ENCODE results near the gene SBNO1. TPM values are rescaled to one million over a fixed set of nuclear protein-coding genes. Genes with fewer than 3 reads are reported as not detected.

Gene SBNO1
- polyA plus RNA-seq, 3 donors = 5.6 to 16.9 (median 11.4) TPM

- no peak for TF ChIP-seq CTCF (IDR thresholded peaks at IDR 0.05)
- H3K27ac ChIP-seq (ENCODE audit: low read depth in 1 of 2, low read length in 2 of 2) = peak overlapping the region in 1 of 2 donors; percentile 65
- peaks cover 0 to 6% (median 0%) of the 10 kb centered on the region in 3 donors for H3K27me3 Mint-ChIP-seq (ENCODE audit: low read depth in 3 of 3)
- H3K4me3 Mint-ChIP-seq = peak overlapping the region in 1 of 2 donors; percentile 91
- peaks cover 80% of the 10 kb centered on the region for H3K79me2 ChIP-seq (ENCODE audit: insufficient read depth, low read length)
- no peaks in the 10 kb centered on the region for H3K9me3 ChIP-seq (replicated peaks in 1 of 2; ENCODE audit: control insufficient read depth in 1 of 2, insufficient read depth in 1 of 2, low read length in 2 of 2)
- H3K4me1 ChIP-seq (ENCODE audit: control insufficient read depth in 1 of 2, insufficient read depth in 2 of 2, low read length in 2 of 2) = peaks cover 42 to 50% of the 10 kb centered on the region in 2 donors
- peak overlapping the region in 5 of 7 donors; percentile 42 to 87 (median 79) for H3K27ac Mint-ChIP-seq
- WGBS (ENCODE audit: insufficient coverage) = 80% methylated on average over 4 of the region's 8 CpGs
- intact Hi-C loops (cut with micrococcal nuclease) = loop anchor here in 1 of 2 donors (5.0 kb wide), 1 partner anchor 39 kb away; no protein-coding TSS in a partner anchor
- peaks cover 31 to 38% of the 10 kb centered on the region in 2 donors for H3K36me3 Mint-ChIP-seq
- H3K4me3 ChIP-seq (replicated peaks in 1 of 3; ENCODE audit: low read depth in 2 of 3, low read length in 3 of 3) = peak overlapping the region in 1 of 3 experiments; percentile 78
- no peaks in the 10 kb centered on the region for H3K9me3 Mint-ChIP-seq
- no peak overlapping the region for H2AFZ ChIP-seq (ENCODE audit: insufficient read depth, low read depth, low read length, poor library complexity, severe bottlenecking)
- peak overlapping the region; percentile 91 for H3K4me2 ChIP-seq (replicated peaks; ENCODE audit: extremely low read depth, low read length, poor library complexity, severe bottlenecking)
- no peaks in the 10 kb centered on the region for H3K27me3 ChIP-seq (ENCODE audit: control insufficient read depth in 2 of 2, insufficient read depth in 2 of 2, low read length in 2 of 2)
- peaks cover 28 to 41% of the 10 kb centered on the region in 2 donors for H3K36me3 ChIP-seq (replicated peaks in 1 of 2; ENCODE audit: control insufficient read depth in 1 of 2, insufficient read depth in 2 of 2, low read length in 2 of 2)
- H3K9ac ChIP-seq (ENCODE audit: insufficient read depth, low read length, poor library complexity, severe bottlenecking) = no peak overlapping the region
- H3K4me1 Mint-ChIP-seq = peaks cover 47% of the 10 kb centered on the region
- H4K20me1 ChIP-seq (ENCODE audit: insufficient read depth, low read length) = peaks cover 55% of the 10 kb centered on the region
- no peak for DNase-seq
Observed at GRCh38 chr12:123391546-123392343, 27.1 kb upstream of the SBNO1 start.

GRCh38 chr12:123390498-123391426 is 26.1 kb upstream of the SBNO1 start:
- H3K4me1 ChIP-seq (ENCODE audit: control insufficient read depth in 1 of 2, insufficient read depth in 2 of 2, low read length in 2 of 2) = peaks cover 42 to 50% of the 10 kb centered on the region in 2 donors
- Mint-ChIP-seq H3K27me3 (ENCODE audit: low read depth in 3 of 3) (peaks cover 0 to 6% (median 0%) of the 10 kb centered on the region in 3 donors), H3K9me3 (no peaks in the 10 kb centered on the region), H3K27ac (peak overlapping the region; percentile 79 to 89 (median 87)), H3K4me1 (peaks cover 48% of the 10 kb centered on the region), H3K4me3 (peak overlapping the region; percentile 91 to 93), H3K36me3 (peaks cover 21 to 28% of the 10 kb centered on the region in 2 donors)
- peaks cover 48% of the 10 kb centered on the region for H4K20me1 ChIP-seq (ENCODE audit: insufficient read depth, low read length)
- H2AFZ ChIP-seq (ENCODE audit: insufficient read depth, low read depth, low read length, poor library complexity, severe bottlenecking) = no peak overlapping the region
- DNase-seq = peak; percentile 48 to 65 (median 57)
- H3K4me3 ChIP-seq (replicated peaks in 1 of 3; ENCODE audit: low read depth in 2 of 3, low read length in 3 of 3) = peak overlapping the region in 2 of 3 experiments; percentile 2 to 78
- peaks cover 80% of the 10 kb centered on the region for H3K79me2 ChIP-seq (ENCODE audit: insufficient read depth, low read length)
- 25% methylated on average over 17 of the region's 23 CpGs for WGBS (ENCODE audit: insufficient coverage)
- no peaks in the 10 kb centered on the region for H3K27me3 ChIP-seq (ENCODE audit: control insufficient read depth in 2 of 2, insufficient read depth in 2 of 2, low read length in 2 of 2)
- H3K9ac ChIP-seq (ENCODE audit: insufficient read depth, low read length, poor library complexity, severe bottlenecking) = no peak overlapping the region
- intact Hi-C loops (cut with micrococcal nuclease) = loop anchor here in 1 of 2 donors (5.0 kb wide), 1 partner anchor 38 kb away; no protein-coding TSS in a partner anchor
- H3K36me3 ChIP-seq (replicated peaks in 1 of 2; ENCODE audit: control insufficient read depth in 1 of 2, insufficient read depth in 2 of 2, low read length in 2 of 2) = peaks cover 18 to 31% of the 10 kb centered on the region in 2 donors
- no peaks in the 10 kb centered on the region for H3K9me3 ChIP-seq (replicated peaks in 1 of 2; ENCODE audit: control insufficient read depth in 1 of 2, insufficient read depth in 1 of 2, low read length in 2 of 2)
- H3K27ac ChIP-seq (ENCODE audit: low read depth in 1 of 2, low read length in 2 of 2) = peak overlapping the region in 1 of 2 donors; percentile 65
- peak overlapping the region; percentile 91 for H3K4me2 ChIP-seq (replicated peaks; ENCODE audit: extremely low read depth, low read length, poor library complexity, severe bottlenecking)
- TF ChIP-seq CTCF (IDR thresholded peaks at IDR 0.05) = no peak

Data from CD14-positive monocyte (primary cell).